HG03103 (cell line): ENCODE measurements around the gene MYG1.
"Not testable (repeated sequence)": the region's sequence is repeated elsewhere in the genome, so short reads cannot be mapped to it uniquely, and the experiment has no call there.

Source experiments
- ATAC-seq: cut with Tn5 transposase; IDR thresholded peaks from one replicate; pipeline ENCODE4 v1.9.1; 2021; ENCODE audit warnings: low read depth; ENCODE audit not compliant: unreplicated experiment

The MYG1 gene

GRCh38 chr12:53325511-53326061, 26.1 kb downstream of the MYG1 start:
- no peak for ATAC-seq

GRCh38 chr12:53326460-53327185, 27.1 kb downstream of the MYG1 start:
- ATAC-seq, result no peak

GRCh38 chr12:53327435-53328042, 28.0 kb downstream of the MYG1 start:
- no peak for ATAC-seq

GRCh38 chr12:53328043-53328435, 28.5 kb downstream of the MYG1 start:
- ATAC-seq, result no peak

- ATAC-seq, result no peak
These were observed 31.2 kb downstream of the MYG1 start for GRCh38 chr12:53330671-53331070.

GRCh38 chr12:53332339-53332738, 32.8 kb downstream of the MYG1 start:
- ATAC-seq, result not testable (repeated sequence)

- no peak for ATAC-seq
These were observed 33.2 kb downstream of the MYG1 start for GRCh38 chr12:53332744-53333143.

- no peak for ATAC-seq
These were observed 33.8 kb downstream of the MYG1 start for GRCh38 chr12:53333289-53333688.

- no peak for ATAC-seq
These were observed 34.4 kb downstream of the MYG1 start for GRCh38 chr12:53333845-53334244.

- ATAC-seq, result no peak
These were observed 35.3 kb downstream of the MYG1 start for GRCh38 chr12:53334822-53335221.

GRCh38 chr12:53336181-53336681, 36.7 kb downstream of the MYG1 start, which contains the start of gene SP7:
Gene SP7, minus strand, starts transcription at chr12:53336354. Its CDS starts 708 bp downstream, at chr12:53335646.
- ATAC-seq, result no peak

- no peak for ATAC-seq
These were observed 38.5 kb downstream of the MYG1 start for GRCh38 chr12:53338017-53338416.

GRCh38 chr12:53338916-53339315, 39.4 kb downstream of the MYG1 start:
- no peak for ATAC-seq

- no peak for ATAC-seq
These were observed 40.9 kb downstream of the MYG1 start for GRCh38 chr12:53340398-53340797.

GRCh38 chr12:53343449-53343848, 44.0 kb downstream of the MYG1 start:
- ATAC-seq, result no peak

GRCh38 chr12:53343969-53344368, 44.5 kb downstream of the MYG1 start:
- no peak for ATAC-seq

- ATAC-seq, result no peak
These were observed 45.0 kb downstream of the MYG1 start for GRCh38 chr12:53344487-53344823.

GRCh38 chr12:53344824-53345485, 45.5 kb downstream of the MYG1 start:
- ATAC-seq, result peak; percentile 64

GRCh38 chr12:53345486-53346188, 46.1 kb downstream of the MYG1 start:
- no peak for ATAC-seq

- ATAC-seq, result no peak
These were observed 47.0 kb downstream of the MYG1 start for GRCh38 chr12:53346491-53346890.

GRCh38 chr12:53347905-53348304, 48.4 kb downstream of the MYG1 start:
- no peak for ATAC-seq
